Measurements from ENCODE around the gene KCNMB4.

GRCh38 chr12:70327541-70327940, 38.5 kb upstream of the KCNMB4 start:
- no peak for TF ChIP-seq CTCF (IDR thresholded peaks at IDR 0.05; ENCODE audit: insufficient read depth, low read length)
- no peak for TF ChIP-seq POLR2AphosphoS5 (IDR thresholded peaks at IDR 0.05; ENCODE audit: low read depth)
- TF ChIP-seq REST (IDR thresholded peaks at IDR 0.05; ENCODE audit: insufficient replicate concordance, low read depth): no peak

All from HL-60 (cell line).